ENCODE results near the gene KIAA1217. TPM values are rescaled to one million over a fixed set of nuclear protein-coding genes. Genes with fewer than 3 reads are reported as not detected.

The KIAA1217 gene
- total and polyA plus RNA-seq, 9 of the 15 experiments (the other 6 are each of a cell fraction or from before 2014, with no cell fraction given): 0.04 TPM; not detected in 8

DNA sequence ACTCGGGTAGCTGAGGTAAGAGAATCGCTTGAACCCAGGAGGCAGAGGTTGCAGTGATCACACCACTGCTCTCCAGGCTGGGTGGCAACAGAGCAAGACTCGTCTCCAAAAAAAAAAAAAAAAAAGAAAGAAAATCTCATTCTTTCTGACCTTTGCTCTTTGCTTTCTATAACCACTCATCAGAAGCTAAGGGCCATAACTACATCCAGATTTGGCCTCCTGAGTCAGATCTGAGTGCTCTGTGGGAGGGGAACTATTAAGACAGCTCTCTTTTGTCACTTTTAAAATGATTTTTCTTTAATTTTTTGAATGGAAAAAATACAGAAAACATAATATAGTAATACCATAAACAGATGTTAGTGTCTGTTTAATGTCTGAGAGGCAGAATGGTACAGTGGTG is 210.1 kb downstream of the KIAA1217 start (continued):
- TF ChIP-seq NFIX (CRISPR knock-in tag; IDR thresholded peaks at IDR 0.05; ENCODE audit: low read depth) (no peak), GTF2A2 (tag; IDR thresholded peaks at IDR 0.05) (no peak), GABPA (tag; conservative IDR thresholded peaks at IDR 0.05; ENCODE audit: low read depth) (no peak), CEBPB (tag; IDR thresholded peaks at IDR 0.05) (no peak), ZNF766 (CRISPR knock-in tag; conservative IDR thresholded peaks at IDR 0.05) (no peak), HMG20B (CRISPR knock-in tag; IDR thresholded peaks at IDR 0.05) (no peak), JUN (IDR thresholded peaks at IDR 0.05; ENCODE audit: borderline replicate concordance, low read depth, low read length) (no peak), JUN (CRISPR knock-in tag; IDR thresholded peaks at IDR 0.05; ENCODE audit: borderline replicate concordance) (no peak), ZNF384 (IDR thresholded peaks at IDR 0.05; ENCODE audit: low read depth, low read length) (no peak), CREM (IDR thresholded peaks at IDR 0.05; ENCODE audit: low read depth) (no peak), ZNF175 (CRISPR knock-in tag; IDR thresholded peaks at IDR 0.05; ENCODE audit: low read depth) (no peak), HMG20A (CRISPR knock-in tag; conservative IDR thresholded peaks at IDR 0.05) (no peak), C11orf30 (IDR thresholded peaks at IDR 0.05; ENCODE audit: low read depth) (no peak)

- POLR2A ChIA-PET: no interaction called here
Measured at GRCh38 chr10:24425151-24425550, 216.2 kb downstream of the KIAA1217 start.

More at GRCh38 chr10:24425151-24425550, 216.2 kb downstream of the KIAA1217 start:
- no peak for ATAC-seq
- no peak overlapping the region for H3K4me2 ChIP-seq (ENCODE audit: insufficient read depth, low read length)
- CTCF ChIA-PET (ENCODE audit: low intra/inter-chr PET ratio): no interaction called here
- H4K20me1 ChIP-seq (replicated peaks; ENCODE audit: control insufficient read depth, insufficient read depth, low read length): no peaks in the 10 kb centered on the region
- no peaks in the 10 kb centered on the region for H3K36me3 ChIP-seq (ENCODE audit: control insufficient read depth, insufficient read depth, low read length)
- H3K9ac ChIP-seq (ENCODE audit: insufficient read depth in 1 of 2, low read depth in 2 of 2, low read length in 2 of 2): no peak overlapping the region
- in situ Hi-C loops (cut with MboI) (no loop called here), intact Hi-C loops (cut with micrococcal nuclease) (no loop called here)
- H3K27ac ChIP-seq (ENCODE audit: extremely low read depth, low read depth, low read length): no peak overlapping the region
- no peak overlapping the region for H3K4me3 ChIP-seq
- BruUV-seq (replicated peaks): no TSS peak
- no peaks in the 10 kb centered on the region for H3K9me1 ChIP-seq (ENCODE audit: control insufficient read depth, insufficient read depth, low read length)
- peaks cover 0 to 4% of the 10 kb centered on the region in 2 experiments; a peak in 1 of 5 replicates for H3K27me3 ChIP-seq (ENCODE audit: control insufficient read depth in 2 of 2, insufficient read depth in 2 of 2, low read length in 2 of 2)
- no peaks in the 10 kb centered on the region for H3K79me2 ChIP-seq (ENCODE audit: control insufficient read depth, insufficient read depth, low read length)
- DNase-seq (ENCODE audit: extremely low read depth in 1 of 4, low spot score in 3 of 4): no peak
- no peaks in the 10 kb centered on the region for H3K9me3 ChIP-seq (replicated peaks; ENCODE audit: control insufficient read depth, insufficient read depth, low read depth, low read length)
- H3K4me1 ChIP-seq (replicated peaks in 1 of 2; ENCODE audit: control insufficient read depth in 2 of 2, insufficient read depth in 2 of 2, low read length in 2 of 2): no peaks in the 10 kb centered on the region
- FAIRE-seq: no peak
- TF ChIP-seq MCM3 (IDR thresholded peaks at IDR 0.05) (no peak), SRSF7 (optimal IDR thresholded peaks at IDR 0.05; ENCODE audit: low read depth, low read length) (no peak), ELF1 (tag; IDR thresholded peaks at IDR 0.05) (no peak)
- WGBS (ENCODE audit: insufficient coverage, low coverage, missing lambda C conversion rate): 0% methylated on average over 1 of the region's 1 CpG
- no peak overlapping the region for H2AFZ ChIP-seq (ENCODE audit: low read depth, low read length)
